Measurements from ENCODE around the gene VWA3A. TPM values are rescaled to one million over a fixed set of nuclear protein-coding genes. Genes with fewer than 3 reads are reported as not detected.

Gene VWA3A
- total RNA-seq, 1 experiment from 2014 or later = 0.64 TPM

- CTCF ChIA-PET = no interaction called here
- no peak overlapping the region for H3K4me3 ChIP-seq (ENCODE audit: low read depth, low read length, poor library complexity, severe bottlenecking)
- no TSS peak for BruUV-seq (replicated peaks)
Observed at GRCh38 chr16:22181843-22182242, 89.5 kb downstream of the VWA3A start.

GRCh38 chr16:22183335-22183734, 91.0 kb downstream of the VWA3A start:
- POLR2A ChIA-PET (ENCODE audit: low non-redundant PET) = no interaction called here
- BruUV-seq (replicated peaks) = no TSS peak
- no peaks in the 10 kb centered on the region for H3K36me3 ChIP-seq (ENCODE audit: insufficient read depth, low read length, poor library complexity, severe bottlenecking)
- TF ChIP-seq EZH2 (IDR thresholded peaks at IDR 0.05; ENCODE audit: borderline replicate concordance, low read depth, low read length, poor library complexity, severe bottlenecking) = no peak
- TF ChIP-seq, protein P1, sequence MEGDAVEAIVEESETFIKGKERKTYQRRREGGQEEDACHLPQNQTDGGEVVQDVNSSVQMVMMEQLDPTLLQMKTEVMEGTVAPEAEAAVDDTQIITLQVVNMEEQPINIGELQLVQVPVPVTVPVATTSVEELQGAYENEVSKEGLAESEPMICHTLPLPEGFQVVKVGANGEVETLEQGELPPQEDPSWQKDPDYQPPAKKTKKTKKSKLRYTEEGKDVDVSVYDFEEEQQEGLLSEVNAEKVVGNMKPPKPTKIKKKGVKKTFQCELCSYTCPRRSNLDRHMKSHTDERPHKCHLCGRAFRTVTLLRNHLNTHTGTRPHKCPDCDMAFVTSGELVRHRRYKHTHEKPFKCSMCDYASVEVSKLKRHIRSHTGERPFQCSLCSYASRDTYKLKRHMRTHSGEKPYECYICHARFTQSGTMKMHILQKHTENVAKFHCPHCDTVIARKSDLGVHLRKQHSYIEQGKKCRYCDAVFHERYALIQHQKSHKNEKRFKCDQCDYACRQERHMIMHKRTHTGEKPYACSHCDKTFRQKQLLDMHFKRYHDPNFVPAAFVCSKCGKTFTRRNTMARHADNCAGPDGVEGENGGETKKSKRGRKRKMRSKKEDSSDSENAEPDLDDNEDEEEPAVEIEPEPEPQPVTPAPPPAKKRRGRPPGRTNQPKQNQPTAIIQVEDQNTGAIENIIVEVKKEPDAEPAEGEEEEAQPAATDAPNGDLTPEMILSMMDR (conservative IDR thresholded peaks at IDR 0.05; ENCODE audit: low read depth, low read length) = no peak
- H3K4me1 ChIP-seq (ENCODE audit: insufficient read depth, low read length, poor library complexity, severe bottlenecking) = no peaks in the 10 kb centered on the region
- no peaks in the 10 kb centered on the region for H3K9me3 ChIP-seq (ENCODE audit: low read depth, low read length, poor library complexity, severe bottlenecking)
- H3K27ac ChIP-seq (ENCODE audit: low read depth, low read length, poor library complexity, severe bottlenecking) = no peak overlapping the region
- no peak overlapping the region for H3K4me3 ChIP-seq (ENCODE audit: low read depth, low read length, poor library complexity, severe bottlenecking)
- DNase-seq (ENCODE audit: low spot score) = no peak
- no peaks in the 10 kb centered on the region for H3K27me3 ChIP-seq (replicated peaks; ENCODE audit: insufficient read depth, low read depth, low read length, poor library complexity)
- intact Hi-C loops (cut with micrococcal nuclease; ENCODE audit: unreplicated experiment) = loop anchor here (10.0 kb wide), 1 partner anchor 359 kb away; no protein-coding TSS in a partner anchor
- CTCF ChIA-PET = no interaction called here

More at GRCh38 chr16:22181843-22182242, 89.5 kb downstream of the VWA3A start:
- POLR2A ChIA-PET (ENCODE audit: low non-redundant PET) = no interaction called here
- intact Hi-C loops (cut with micrococcal nuclease; ENCODE audit: unreplicated experiment) = loop anchor here (10.0 kb wide), 1 partner anchor 357 kb away; no protein-coding TSS in a partner anchor
- Histone ChIP-seq H3K27me3 (replicated peaks; ENCODE audit: insufficient read depth, low read depth, low read length, poor library complexity) (no peaks in the 10 kb centered on the region), H3K36me3 (ENCODE audit: insufficient read depth, low read length, poor library complexity, severe bottlenecking) (no peaks in the 10 kb centered on the region), H3K9me3 (ENCODE audit: low read depth, low read length, poor library complexity, severe bottlenecking) (no peaks in the 10 kb centered on the region), H3K27ac (ENCODE audit: low read depth, low read length, poor library complexity, severe bottlenecking) (no peak overlapping the region), H3K4me1 (ENCODE audit: insufficient read depth, low read length, poor library complexity, severe bottlenecking) (no peaks in the 10 kb centered on the region)
- no peak for DNase-seq (ENCODE audit: low spot score)
- no peak for TF ChIP-seq EZH2 (IDR thresholded peaks at IDR 0.05; ENCODE audit: borderline replicate concordance, low read depth, low read length, poor library complexity, severe bottlenecking)
- TF ChIP-seq, protein P1 (conservative IDR thresholded peaks at IDR 0.05; ENCODE audit: low read depth, low read length) = no peak

- POLR2A ChIA-PET (ENCODE audit: low non-redundant PET) = no interaction called here
- peak; percentile 20 for DNase-seq (ENCODE audit: low spot score)
- Histone ChIP-seq H3K9me3 (ENCODE audit: low read depth, low read length, poor library complexity, severe bottlenecking) (no peaks in the 10 kb centered on the region), H3K4me1 (ENCODE audit: insufficient read depth, low read length, poor library complexity, severe bottlenecking) (peaks cover 1% of the 10 kb centered on the region), H3K27ac (ENCODE audit: low read depth, low read length, poor library complexity, severe bottlenecking) (no peak overlapping the region), H3K36me3 (ENCODE audit: insufficient read depth, low read length, poor library complexity, severe bottlenecking) (no peaks in the 10 kb centered on the region), H3K27me3 (replicated peaks; ENCODE audit: insufficient read depth, low read depth, low read length, poor library complexity) (no peaks in the 10 kb centered on the region), H3K4me3 (ENCODE audit: low read depth, low read length, poor library complexity, severe bottlenecking) (no peak overlapping the region)
- BruUV-seq (replicated peaks) = no TSS peak
- CTCF ChIA-PET = no interaction called here
- intact Hi-C loops (cut with micrococcal nuclease; ENCODE audit: unreplicated experiment) = loop anchor here (10.0 kb wide), 1 partner anchor 359 kb away; no protein-coding TSS in a partner anchor
- no peak for TF ChIP-seq EZH2 (IDR thresholded peaks at IDR 0.05; ENCODE audit: borderline replicate concordance, low read depth, low read length, poor library complexity, severe bottlenecking)
- TF ChIP-seq, protein P1 (conservative IDR thresholded peaks at IDR 0.05; ENCODE audit: low read depth, low read length) = peak; percentile 36; the same call in 1 of the 2 replicates
Observed at GRCh38 chr16:22183901-22184614, 91.7 kb downstream of the VWA3A start.
